ENCODE data around the gene CAMK1G. TPM values are rescaled to one million over a fixed set of nuclear protein-coding genes. Genes with fewer than 3 reads are reported as not detected.

Gene CAMK1G
- total and polyA plus RNA-seq, 3 donors from 2014 or later, result 1.1 to 2.0 (median 1.4) TPM

DNA sequence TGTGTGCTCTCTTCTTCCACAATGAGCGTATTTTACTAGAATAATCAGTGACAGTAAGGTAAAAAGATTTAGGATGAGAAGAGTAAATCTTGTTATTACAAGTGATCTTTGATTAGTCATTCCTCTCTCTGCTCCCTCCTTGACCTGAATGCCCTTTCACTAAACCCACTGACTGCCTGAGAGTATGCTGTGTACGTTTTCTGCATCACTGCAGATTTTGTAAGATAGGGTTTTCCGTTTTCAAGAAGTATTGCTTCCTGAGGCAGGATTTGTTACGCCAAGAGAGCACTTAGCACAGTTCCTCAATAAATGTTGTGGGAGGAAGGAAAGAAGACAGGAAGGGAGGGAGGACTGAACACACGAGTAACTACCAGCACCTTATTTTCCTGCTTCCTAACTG, 76.4 kb downstream of the CAMK1G start:
- Histone ChIP-seq H3K27ac (no peak overlapping the region), H3K27me3 (no peaks in the 10 kb centered on the region), H3K9me3 (no peaks in the 10 kb centered on the region), H3K4me1 (no peaks in the 10 kb centered on the region), H3K4me3 (no peak overlapping the region), H3K36me3 (ENCODE audit: low read depth, missing control alignments) (no peaks in the 10 kb centered on the region)
- DNase-seq, result no peak
- WGBS, 2 donors, result 49 to 61% methylated on average over 5 of the region's 5 CpGs
- intact Hi-C loops (cut with DNase I; ENCODE audit: low total_unique reads), result no loop called here
- TF ChIP-seq, protein P1, sequence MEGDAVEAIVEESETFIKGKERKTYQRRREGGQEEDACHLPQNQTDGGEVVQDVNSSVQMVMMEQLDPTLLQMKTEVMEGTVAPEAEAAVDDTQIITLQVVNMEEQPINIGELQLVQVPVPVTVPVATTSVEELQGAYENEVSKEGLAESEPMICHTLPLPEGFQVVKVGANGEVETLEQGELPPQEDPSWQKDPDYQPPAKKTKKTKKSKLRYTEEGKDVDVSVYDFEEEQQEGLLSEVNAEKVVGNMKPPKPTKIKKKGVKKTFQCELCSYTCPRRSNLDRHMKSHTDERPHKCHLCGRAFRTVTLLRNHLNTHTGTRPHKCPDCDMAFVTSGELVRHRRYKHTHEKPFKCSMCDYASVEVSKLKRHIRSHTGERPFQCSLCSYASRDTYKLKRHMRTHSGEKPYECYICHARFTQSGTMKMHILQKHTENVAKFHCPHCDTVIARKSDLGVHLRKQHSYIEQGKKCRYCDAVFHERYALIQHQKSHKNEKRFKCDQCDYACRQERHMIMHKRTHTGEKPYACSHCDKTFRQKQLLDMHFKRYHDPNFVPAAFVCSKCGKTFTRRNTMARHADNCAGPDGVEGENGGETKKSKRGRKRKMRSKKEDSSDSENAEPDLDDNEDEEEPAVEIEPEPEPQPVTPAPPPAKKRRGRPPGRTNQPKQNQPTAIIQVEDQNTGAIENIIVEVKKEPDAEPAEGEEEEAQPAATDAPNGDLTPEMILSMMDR (IDR thresholded peaks at IDR 0.05), result no peak
- TF ChIP-seq POLR2A (IDR thresholded peaks at IDR 0.05), result no peak

DNA sequence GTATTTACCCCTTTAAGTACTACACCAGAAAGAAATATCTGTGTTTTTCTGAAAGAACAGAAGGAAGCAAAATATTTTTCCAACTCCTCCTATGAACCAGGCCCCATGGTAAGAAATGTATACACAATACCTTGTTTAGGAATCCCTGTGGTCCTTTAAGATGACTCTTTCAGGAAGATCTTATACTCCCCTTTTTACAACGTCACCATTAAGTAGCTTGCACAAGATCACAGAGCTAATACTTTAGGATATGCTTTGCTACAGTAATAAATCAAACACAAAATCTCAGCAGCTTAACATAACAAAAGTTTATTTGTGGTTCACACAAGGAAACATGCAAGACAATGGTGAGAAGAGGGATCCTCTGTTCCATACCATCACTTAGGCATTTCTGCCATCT, 77.6 kb downstream of the CAMK1G start:
- WGBS, 2 donors, result 64 to 86% methylated on average over 1 of the region's 1 CpG
- DNase-seq, result no peak
- no peak for TF ChIP-seq POLR2A (IDR thresholded peaks at IDR 0.05)
- TF ChIP-seq, protein P1 (IDR thresholded peaks at IDR 0.05), result no peak

DNA sequence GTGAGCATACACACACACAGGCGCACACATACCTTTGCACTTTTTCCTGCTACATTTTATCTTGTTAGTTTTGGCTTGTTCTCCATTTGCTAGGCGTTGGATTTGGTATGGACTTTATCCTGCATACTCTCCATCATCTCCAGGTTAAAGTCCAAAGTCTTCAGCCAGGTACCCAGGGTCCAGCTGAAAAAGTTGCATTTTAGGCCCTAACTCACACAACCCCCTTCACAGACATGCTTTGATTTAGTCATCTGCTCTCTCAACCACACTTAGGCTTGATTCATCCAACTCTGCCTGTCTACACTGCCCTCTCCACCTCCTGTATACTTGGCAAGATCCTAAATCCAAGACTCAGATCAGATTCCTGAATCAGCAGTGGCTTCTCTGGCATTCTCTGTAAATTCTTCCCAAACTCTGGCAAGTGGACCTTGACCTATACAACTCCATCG, 79.4 kb downstream of the CAMK1G start:
- intact Hi-C loops (cut with DNase I; ENCODE audit: low total_unique reads), result no loop called here

More for the DNA sequence above, 77.6 kb downstream of the CAMK1G start:
- no peak overlapping the region for H3K27ac ChIP-seq
- no peak overlapping the region for H3K4me3 ChIP-seq
- no peaks in the 10 kb centered on the region for H3K9me3 ChIP-seq
- intact Hi-C loops (cut with DNase I; ENCODE audit: low total_unique reads), result no loop called here
- no peaks in the 10 kb centered on the region for H3K4me1 ChIP-seq
- no peaks in the 10 kb centered on the region for H3K36me3 ChIP-seq (ENCODE audit: low read depth, missing control alignments)
- no peaks in the 10 kb centered on the region for H3K27me3 ChIP-seq

More for the DNA sequence above, 79.4 kb downstream of the CAMK1G start:
- 76 to 86% methylated on average over 3 of the region's 3 CpGs for WGBS, 2 donors
- no peak overlapping the region for H3K27ac ChIP-seq
- H3K27me3 ChIP-seq, result no peaks in the 10 kb centered on the region
- no peaks in the 10 kb centered on the region for H3K36me3 ChIP-seq (ENCODE audit: low read depth, missing control alignments)
- TF ChIP-seq, protein P1 (IDR thresholded peaks at IDR 0.05), result no peak
- TF ChIP-seq POLR2A (IDR thresholded peaks at IDR 0.05), result no peak
- no peaks in the 10 kb centered on the region for H3K9me3 ChIP-seq
- H3K4me3 ChIP-seq, result no peak overlapping the region
- no peaks in the 10 kb centered on the region for H3K4me1 ChIP-seq
- no peak for DNase-seq

Small RNA genes within 50 kb of the gene (microRNA-seq; reads per million reads assigned to microRNA genes)
- gene MIR4260 (ENCODE audit: borderline number of aligned reads in 2 of 2, borderline replicate concordance in 1 of 2), result 0 reads per million in 2 donors

Other genes starting within 250 kb of the CAMK1G start
- gene LAMB3, start 68.7 kb downstream of the CAMK1G start, total RNA-seq, result 1 to 10 TPM; 1.6 to 2.0 TPM
- 1.7 TPM for gene LAMB3, start 68.7 kb downstream of the CAMK1G start, polyA plus RNA-seq (ENCODE audit: insufficient read depth, low read depth, low replicate concordance)
- gene G0S2, start 91.7 kb downstream of the CAMK1G start, total RNA-seq, result 10 to 100 TPM; 73.5 to 84.1 TPM
- 59.1 TPM for gene G0S2, start 91.7 kb downstream of the CAMK1G start, polyA plus RNA-seq (ENCODE audit: insufficient read depth, low read depth, low replicate concordance)
- gene HSD11B1, start 121.1 kb downstream of the CAMK1G start, total RNA-seq, result 10 to 100 TPM; 17.6 to 18.0 TPM
- gene HSD11B1, start 121.1 kb downstream of the CAMK1G start, polyA plus RNA-seq (ENCODE audit: insufficient read depth, low read depth, low replicate concordance), result 19.5 TPM
- 1 to 10 TPM in 1 of 2 donors, under 1 TPM in 1; 0.63 to 3.3 TPM for gene TRAF3IP3, start 172.3 kb downstream of the CAMK1G start, total RNA-seq
- 9.2 TPM for gene TRAF3IP3, start 172.3 kb downstream of the CAMK1G start, polyA plus RNA-seq (ENCODE audit: insufficient read depth, low read depth, low replicate concordance)
- gene C1orf74, start 200.8 kb downstream of the CAMK1G start, total RNA-seq, result 1 to 10 TPM; 5.0 to 5.2 TPM
- 2.6 TPM for gene C1orf74, start 200.8 kb downstream of the CAMK1G start, polyA plus RNA-seq (ENCODE audit: insufficient read depth, low read depth, low replicate concordance)
- gene IRF6, start 222.4 kb downstream of the CAMK1G start, total RNA-seq, result 10 to 100 TPM in 1 of 2 donors, 1 to 10 TPM in 1; 8.7 to 19.2 TPM
- gene IRF6, start 222.4 kb downstream of the CAMK1G start, polyA plus RNA-seq (ENCODE audit: insufficient read depth, low read depth, low replicate concordance), result 8.2 TPM
- 1 to 10 TPM; 7.1 to 7.7 TPM for gene UTP25, start 244.3 kb downstream of the CAMK1G start, total RNA-seq
- 4.0 TPM for gene UTP25, start 244.3 kb downstream of the CAMK1G start, polyA plus RNA-seq (ENCODE audit: insufficient read depth, low read depth, low replicate concordance)

All from testis (tissue), 3 donors.